A673 (cell line): Measurements from ENCODE around the gene KLF16.

Source experiments
- EZH2 ChIP-seq: fragments of 200-600 bp; sonication (generic); IDR thresholded peaks from 2 replicates; pipeline ENCODE4 v1.6.1; 2017; ENCODE audit warnings: borderline replicate concordance, low read depth, mild to moderate bottlenecking, mixed read lengths, antibody characterized with exemption, low read length; ENCODE audit not compliant: poor library complexity, severe bottlenecking
- TF ChIP-seq, protein P1 (sequence below): fragments of 300-800, 200-600 bp; sonication (generic); conservative IDR thresholded peaks from 2 replicates; pipeline ENCODE4 v1.5.1; 2017; ENCODE audit warnings: low read depth, mild to moderate bottlenecking, antibody characterized with exemption, low read length, moderate library complexity, mixed read lengths

DNA sequence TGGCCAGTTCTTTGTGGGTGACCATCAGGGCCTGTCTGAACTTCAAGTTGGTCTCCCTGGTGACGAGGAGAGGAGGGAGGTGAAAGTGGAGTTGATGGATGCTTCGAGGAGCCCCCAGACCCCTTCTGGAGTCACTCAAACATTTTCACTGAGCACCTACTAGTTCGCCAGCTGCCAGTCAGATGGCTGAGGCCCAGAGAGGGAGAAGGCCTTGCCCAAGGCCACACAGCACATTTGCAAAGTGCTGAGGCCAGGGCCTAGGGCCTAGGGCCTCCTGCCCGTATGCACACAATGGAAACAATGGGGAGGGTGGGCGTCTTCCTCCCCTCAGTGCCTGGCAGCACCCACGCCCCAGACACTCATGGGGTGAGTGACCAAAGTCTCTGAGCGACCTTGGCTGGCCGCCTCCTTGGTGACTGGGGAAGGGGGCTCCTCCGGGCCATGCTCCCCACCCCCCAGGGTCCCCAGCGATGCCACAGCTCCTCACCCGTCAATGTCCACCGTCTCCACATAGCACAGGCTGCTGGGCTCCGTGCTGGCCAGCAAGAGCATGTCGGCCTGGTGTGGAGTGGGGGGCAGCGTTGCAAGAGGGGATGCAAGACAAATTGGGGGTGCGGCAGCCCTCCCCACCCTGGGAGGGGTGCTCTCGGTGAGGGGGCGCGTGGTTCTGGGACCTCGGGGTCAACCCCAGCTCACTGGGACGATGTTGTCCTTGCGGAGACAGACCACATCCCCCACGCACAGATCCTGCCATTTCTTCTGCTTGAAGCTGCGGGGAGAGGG is 57.8 kb downstream of the KLF16 start:
- TF ChIP-seq, protein P1, sequence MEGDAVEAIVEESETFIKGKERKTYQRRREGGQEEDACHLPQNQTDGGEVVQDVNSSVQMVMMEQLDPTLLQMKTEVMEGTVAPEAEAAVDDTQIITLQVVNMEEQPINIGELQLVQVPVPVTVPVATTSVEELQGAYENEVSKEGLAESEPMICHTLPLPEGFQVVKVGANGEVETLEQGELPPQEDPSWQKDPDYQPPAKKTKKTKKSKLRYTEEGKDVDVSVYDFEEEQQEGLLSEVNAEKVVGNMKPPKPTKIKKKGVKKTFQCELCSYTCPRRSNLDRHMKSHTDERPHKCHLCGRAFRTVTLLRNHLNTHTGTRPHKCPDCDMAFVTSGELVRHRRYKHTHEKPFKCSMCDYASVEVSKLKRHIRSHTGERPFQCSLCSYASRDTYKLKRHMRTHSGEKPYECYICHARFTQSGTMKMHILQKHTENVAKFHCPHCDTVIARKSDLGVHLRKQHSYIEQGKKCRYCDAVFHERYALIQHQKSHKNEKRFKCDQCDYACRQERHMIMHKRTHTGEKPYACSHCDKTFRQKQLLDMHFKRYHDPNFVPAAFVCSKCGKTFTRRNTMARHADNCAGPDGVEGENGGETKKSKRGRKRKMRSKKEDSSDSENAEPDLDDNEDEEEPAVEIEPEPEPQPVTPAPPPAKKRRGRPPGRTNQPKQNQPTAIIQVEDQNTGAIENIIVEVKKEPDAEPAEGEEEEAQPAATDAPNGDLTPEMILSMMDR, result no peak
- TF ChIP-seq EZH2, result no peak
